ENCODE results near the gene RCC2. TPM values are rescaled to one million over a fixed set of nuclear protein-coding genes. Genes with fewer than 3 reads are reported as not detected.

The RCC2 gene
- total RNA-seq, 1 donor from 2014 or later: 196 TPM

DNA sequence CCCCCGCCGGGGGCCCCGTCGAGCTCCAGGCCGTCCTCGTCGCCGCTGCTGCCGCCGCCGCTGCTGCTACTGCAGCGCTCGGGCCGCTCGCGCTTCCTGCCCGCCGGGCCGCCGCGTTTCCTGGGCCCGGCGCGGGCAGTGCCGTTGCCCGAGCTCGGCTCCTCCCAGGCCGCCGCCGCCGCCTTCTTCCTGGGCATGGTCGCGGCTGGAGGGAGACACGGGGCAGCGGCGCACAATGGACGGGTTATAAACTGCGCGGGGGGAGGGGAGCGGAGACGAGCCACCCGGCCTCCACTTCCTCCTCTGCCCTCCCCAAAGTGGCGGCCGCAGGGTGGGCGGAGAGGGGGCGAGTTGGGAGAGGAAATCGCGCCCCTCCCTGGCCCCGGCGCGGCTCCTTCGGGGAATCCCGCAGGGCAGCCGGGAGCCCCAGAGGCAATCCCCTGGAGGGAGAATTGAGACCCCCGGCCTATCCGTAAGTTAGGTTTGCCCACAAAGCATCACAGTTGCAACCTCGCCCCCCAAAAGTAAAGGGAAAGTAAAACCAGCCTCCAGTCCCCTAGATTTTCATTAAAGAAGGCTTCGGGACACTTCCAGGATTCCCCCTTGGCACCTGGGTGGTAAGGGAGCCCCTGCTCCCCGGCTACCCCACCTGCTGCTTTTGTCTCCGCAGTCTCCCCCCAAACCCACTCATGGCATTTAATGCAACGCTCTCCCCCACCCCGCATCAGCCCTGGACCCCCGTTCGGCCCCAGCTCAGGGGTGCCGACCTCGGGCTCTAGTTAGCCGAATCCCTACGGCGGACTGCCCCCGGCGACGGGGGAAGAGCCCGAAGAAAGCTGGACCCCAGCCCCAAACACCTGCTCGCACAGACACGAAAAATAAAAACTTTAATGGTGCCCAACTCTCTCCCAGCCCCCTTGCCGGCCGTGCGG, 893 bp downstream of the RCC2 start:
- Mint-ChIP-seq H3K27ac (peak overlapping the region; percentile 99), H3K4me1 (ENCODE audit: low read depth) (peaks cover 23% of the 10 kb centered on the region), H3K36me3 (ENCODE audit: insufficient read depth) (peaks cover 2% of the 10 kb centered on the region), H3K4me3 (ENCODE audit: low read depth) (peak overlapping the region; percentile 97), H3K27me3 (peaks cover 33% of the 10 kb centered on the region), H3K9me3 (ENCODE audit: low read depth) (no peaks in the 10 kb centered on the region)
- TF ChIP-seq, protein P1, sequence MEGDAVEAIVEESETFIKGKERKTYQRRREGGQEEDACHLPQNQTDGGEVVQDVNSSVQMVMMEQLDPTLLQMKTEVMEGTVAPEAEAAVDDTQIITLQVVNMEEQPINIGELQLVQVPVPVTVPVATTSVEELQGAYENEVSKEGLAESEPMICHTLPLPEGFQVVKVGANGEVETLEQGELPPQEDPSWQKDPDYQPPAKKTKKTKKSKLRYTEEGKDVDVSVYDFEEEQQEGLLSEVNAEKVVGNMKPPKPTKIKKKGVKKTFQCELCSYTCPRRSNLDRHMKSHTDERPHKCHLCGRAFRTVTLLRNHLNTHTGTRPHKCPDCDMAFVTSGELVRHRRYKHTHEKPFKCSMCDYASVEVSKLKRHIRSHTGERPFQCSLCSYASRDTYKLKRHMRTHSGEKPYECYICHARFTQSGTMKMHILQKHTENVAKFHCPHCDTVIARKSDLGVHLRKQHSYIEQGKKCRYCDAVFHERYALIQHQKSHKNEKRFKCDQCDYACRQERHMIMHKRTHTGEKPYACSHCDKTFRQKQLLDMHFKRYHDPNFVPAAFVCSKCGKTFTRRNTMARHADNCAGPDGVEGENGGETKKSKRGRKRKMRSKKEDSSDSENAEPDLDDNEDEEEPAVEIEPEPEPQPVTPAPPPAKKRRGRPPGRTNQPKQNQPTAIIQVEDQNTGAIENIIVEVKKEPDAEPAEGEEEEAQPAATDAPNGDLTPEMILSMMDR (IDR thresholded peaks at IDR 0.05; ENCODE audit: unreplicated experiment): no peak
- peak; percentile 39 for DNase-seq (ENCODE audit: low spot score, unreplicated experiment)

DNA sequence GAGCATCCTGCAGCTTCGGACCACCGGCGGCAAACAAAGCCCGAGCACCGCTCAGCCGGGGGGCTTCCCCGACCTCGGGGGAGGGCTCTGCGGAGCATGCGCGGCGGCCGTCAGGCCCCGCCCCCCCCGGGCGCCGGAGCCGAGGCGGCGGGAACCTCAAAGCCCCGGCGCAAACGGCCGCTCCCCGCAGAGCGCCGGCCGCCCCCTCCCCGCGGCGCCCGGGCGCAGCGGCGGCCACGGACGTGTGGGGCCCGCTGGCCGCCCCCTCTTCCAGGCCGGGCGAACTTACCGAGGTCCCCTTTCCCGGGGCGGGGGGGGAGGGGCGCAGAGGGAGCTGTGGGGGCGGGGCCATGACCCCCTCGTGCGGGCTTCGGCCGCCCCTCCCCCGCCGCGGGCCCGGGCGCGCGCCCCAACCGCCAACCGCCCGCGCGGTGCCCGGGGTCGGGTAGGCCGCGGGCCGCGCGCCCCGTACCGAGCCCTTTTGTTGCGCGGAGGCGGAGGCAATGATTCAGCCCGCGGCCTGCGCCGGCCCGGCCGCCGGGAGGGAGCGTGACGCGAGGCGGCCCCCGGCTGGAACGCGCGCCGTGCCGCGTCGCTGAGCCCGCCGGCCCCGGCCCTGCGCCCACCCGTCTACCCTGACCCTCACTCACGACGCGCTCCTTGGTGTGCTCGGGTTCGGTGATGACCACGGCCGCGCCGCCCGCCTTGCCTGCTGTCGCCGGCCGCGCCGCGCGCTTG, 1.7 kb downstream of the RCC2 start:
- Mint-ChIP-seq H3K27ac (peak overlapping the region; percentile 63), H3K36me3 (ENCODE audit: insufficient read depth) (peaks cover 3% of the 10 kb centered on the region), H3K9me3 (ENCODE audit: low read depth) (no peaks in the 10 kb centered on the region), H3K27me3 (peaks cover 24% of the 10 kb centered on the region), H3K4me3 (ENCODE audit: low read depth) (peak overlapping the region; percentile 77), H3K4me1 (ENCODE audit: low read depth) (peaks cover 22% of the 10 kb centered on the region)
- TF ChIP-seq, protein P1 (IDR thresholded peaks at IDR 0.05; ENCODE audit: unreplicated experiment): no peak
- DNase-seq (ENCODE audit: low spot score, unreplicated experiment): peak; percentile 23

DNA sequence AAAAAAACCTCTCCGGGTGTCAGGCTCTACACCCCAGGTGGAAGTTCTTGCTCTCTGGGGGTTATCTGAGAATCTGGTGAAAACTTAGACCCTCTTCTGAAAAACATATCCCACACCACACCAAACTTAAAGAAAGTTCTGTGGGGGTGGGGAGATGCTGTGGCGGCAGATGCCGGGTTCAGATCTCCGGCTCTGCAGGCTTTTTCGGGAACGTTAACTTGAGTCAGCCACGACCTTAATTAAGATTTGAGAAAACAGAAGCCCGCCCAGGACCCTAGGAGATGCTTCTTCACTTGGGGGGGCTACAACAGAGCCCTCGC, 2.3 kb downstream of the RCC2 start:
- Mint-ChIP-seq H3K4me1 (ENCODE audit: low read depth) (peaks cover 22% of the 10 kb centered on the region), H3K4me3 (ENCODE audit: low read depth) (peak overlapping the region; percentile 77), H3K27me3 (peaks cover 22% of the 10 kb centered on the region), H3K36me3 (ENCODE audit: insufficient read depth) (peaks cover 3% of the 10 kb centered on the region), H3K27ac (peak overlapping the region; percentile 63), H3K9me3 (ENCODE audit: low read depth) (no peaks in the 10 kb centered on the region)
- DNase-seq (ENCODE audit: low spot score, unreplicated experiment): no peak
- TF ChIP-seq, protein P1 (IDR thresholded peaks at IDR 0.05; ENCODE audit: unreplicated experiment): no peak

DNA sequence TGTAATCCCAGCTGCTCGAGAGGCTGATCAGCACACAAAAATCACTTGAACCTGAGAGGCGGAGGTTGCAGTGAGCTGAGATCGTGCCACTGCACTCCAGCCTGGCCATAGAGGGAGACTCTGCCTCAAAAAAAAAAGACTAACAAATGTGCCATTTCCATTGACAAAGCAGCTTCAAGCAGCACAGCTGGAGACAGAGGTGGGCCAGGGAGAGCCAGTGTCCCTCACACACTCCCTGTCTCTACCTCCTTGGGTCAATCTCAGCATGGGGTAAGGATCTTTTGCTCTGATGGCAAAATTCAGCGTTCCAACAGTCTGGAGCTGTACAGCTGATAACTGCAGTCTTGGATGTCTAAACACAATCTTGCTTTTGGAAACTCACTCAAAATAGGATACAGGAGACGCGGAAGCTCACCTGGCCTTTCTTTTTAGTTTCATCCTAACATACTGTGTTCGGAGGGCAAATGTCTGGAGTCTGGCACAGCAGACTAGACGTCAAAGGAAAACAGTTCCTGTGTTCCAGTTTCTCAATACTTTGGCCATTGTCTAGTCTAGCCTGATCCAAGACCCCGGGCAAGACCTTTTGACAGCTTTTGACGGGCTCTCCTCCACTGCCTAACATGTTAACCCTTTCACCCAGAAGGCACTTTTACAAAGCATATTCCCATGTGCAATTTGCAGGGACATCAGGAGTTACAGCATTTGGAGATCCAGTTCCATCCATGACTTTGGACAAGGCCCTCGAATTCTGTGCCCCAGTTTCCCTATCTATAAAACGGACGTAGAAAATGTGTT, 2.9 kb downstream of the RCC2 start:
- H3K36me3 Mint-ChIP-seq (ENCODE audit: insufficient read depth): peaks cover 5% of the 10 kb centered on the region
- TF ChIP-seq, protein P1 (IDR thresholded peaks at IDR 0.05; ENCODE audit: unreplicated experiment): no peak
- DNase-seq (ENCODE audit: low spot score, unreplicated experiment): no peak
- peaks cover 18% of the 10 kb centered on the region for H3K27me3 Mint-ChIP-seq
- H3K4me1 Mint-ChIP-seq (ENCODE audit: low read depth): peaks cover 22% of the 10 kb centered on the region
- H3K4me3 Mint-ChIP-seq (ENCODE audit: low read depth): peak overlapping the region; percentile 77
- no peaks in the 10 kb centered on the region for H3K9me3 Mint-ChIP-seq (ENCODE audit: low read depth)
- H3K27ac Mint-ChIP-seq: peak overlapping the region; percentile 63

DNA sequence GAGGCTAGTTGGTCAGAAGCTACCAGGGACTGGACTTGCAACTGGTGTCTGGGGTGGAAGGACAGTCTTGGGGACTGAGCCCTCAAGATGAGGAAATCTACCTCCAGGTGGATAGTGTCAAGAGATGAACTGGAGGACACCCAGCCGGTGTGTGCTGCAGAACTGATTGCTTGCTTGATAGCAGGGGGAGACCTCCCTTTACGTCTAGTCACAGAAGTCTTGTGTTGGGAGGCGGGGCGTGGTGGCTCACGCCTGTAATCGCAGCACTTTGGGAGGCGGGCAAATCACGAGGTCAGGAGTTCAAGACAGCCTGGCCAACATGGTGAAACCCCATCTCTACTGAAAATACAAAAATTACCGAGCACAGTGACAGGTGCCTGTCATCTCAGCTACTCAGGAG, 4.9 kb downstream of the RCC2 start:
- Mint-ChIP-seq H3K4me3 (ENCODE audit: low read depth) (no peak overlapping the region), H3K27ac (peak overlapping the region; percentile 67), H3K9me3 (ENCODE audit: low read depth) (no peaks in the 10 kb centered on the region), H3K36me3 (ENCODE audit: insufficient read depth) (peaks cover 9% of the 10 kb centered on the region), H3K27me3 (no peaks in the 10 kb centered on the region), H3K4me1 (ENCODE audit: low read depth) (peaks cover 11% of the 10 kb centered on the region)
- TF ChIP-seq, protein P1 (IDR thresholded peaks at IDR 0.05; ENCODE audit: unreplicated experiment): no peak
- DNase-seq (ENCODE audit: low spot score, unreplicated experiment): no peak

Measured in progenitor cell of endocrine pancreas (in vitro differentiated cells).